DND-41 (cell line): ENCODE measurements around the gene PACS1.

Source experiments
- EZH2 ChIP-seq: IDR thresholded peaks from 3 replicates; pipeline ENCODE4 v1.6.1; 2012; ENCODE audit warnings: borderline replicate concordance, low read depth, mild to moderate bottlenecking, moderate library complexity, low read length, inconsistent platforms; ENCODE audit not compliant: severe bottlenecking
- TF ChIP-seq, protein P1 (sequence below): IDR thresholded peaks from 2 replicates; pipeline ENCODE4 v1.5.1; 2012; ENCODE audit warnings: borderline replicate concordance, low read length, moderate library complexity, mild to moderate bottlenecking; ENCODE audit not compliant: poor library complexity, severe bottlenecking; ENCODE audit errors: extremely low read depth

DNA sequence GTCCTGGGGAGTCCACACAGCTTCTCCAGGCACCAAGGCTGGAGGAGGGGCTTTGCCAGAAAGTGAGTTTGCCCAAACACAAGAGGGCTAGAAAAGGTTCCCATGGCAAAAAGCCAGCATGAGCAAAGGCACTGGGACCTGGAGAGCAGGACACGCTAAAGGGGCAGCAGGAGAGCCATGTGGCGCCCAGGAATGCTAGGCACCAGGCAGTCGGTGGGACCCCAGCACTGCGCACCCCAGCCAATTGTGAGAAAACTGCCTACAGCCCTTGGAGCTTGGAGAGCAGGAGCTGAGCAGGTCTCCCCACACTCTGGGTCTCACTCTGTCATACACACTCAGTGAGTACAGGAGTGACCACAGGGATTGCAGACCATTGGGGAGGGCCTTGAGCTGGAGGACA lies 193.2 kb downstream of the PACS1 start:
- no peak for TF ChIP-seq EZH2
- TF ChIP-seq, protein P1, sequence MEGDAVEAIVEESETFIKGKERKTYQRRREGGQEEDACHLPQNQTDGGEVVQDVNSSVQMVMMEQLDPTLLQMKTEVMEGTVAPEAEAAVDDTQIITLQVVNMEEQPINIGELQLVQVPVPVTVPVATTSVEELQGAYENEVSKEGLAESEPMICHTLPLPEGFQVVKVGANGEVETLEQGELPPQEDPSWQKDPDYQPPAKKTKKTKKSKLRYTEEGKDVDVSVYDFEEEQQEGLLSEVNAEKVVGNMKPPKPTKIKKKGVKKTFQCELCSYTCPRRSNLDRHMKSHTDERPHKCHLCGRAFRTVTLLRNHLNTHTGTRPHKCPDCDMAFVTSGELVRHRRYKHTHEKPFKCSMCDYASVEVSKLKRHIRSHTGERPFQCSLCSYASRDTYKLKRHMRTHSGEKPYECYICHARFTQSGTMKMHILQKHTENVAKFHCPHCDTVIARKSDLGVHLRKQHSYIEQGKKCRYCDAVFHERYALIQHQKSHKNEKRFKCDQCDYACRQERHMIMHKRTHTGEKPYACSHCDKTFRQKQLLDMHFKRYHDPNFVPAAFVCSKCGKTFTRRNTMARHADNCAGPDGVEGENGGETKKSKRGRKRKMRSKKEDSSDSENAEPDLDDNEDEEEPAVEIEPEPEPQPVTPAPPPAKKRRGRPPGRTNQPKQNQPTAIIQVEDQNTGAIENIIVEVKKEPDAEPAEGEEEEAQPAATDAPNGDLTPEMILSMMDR = no peak
